Esophagus muscularis mucosa (tissue), 4 donors: Measurements from ENCODE around the gene KSR1. TPM values are rescaled to one million over a fixed set of nuclear protein-coding genes. Genes with fewer than 3 reads are reported as not detected.

Source experiments
- DNase-seq: peaks from one replicate; pipeline ENCODE4 v3.0.0-alpha.2; 2017; ENCODE audit errors: extremely low spot score
- H3K27ac ChIP-seq, 4 donors: fragments of 200-600 bp; sonication (generic); replicated peaks in 1 of 4; 1 replicate in 3 of 4; 2 replicates in 1 of 4; pipeline ENCODE4 v1.5.1; 2016 to 2019; ENCODE audit warnings: mild to moderate bottlenecking in 1 of 4
- H3K27me3 ChIP-seq, 4 donors: fragments of 200-600 bp; sonication (generic); one replicate each; pipeline versions ENCODE4 v1.5.1 to v1.6.0; 2016 to 2019
- H3K36me3 ChIP-seq, 4 donors: fragments of 200-600 bp; sonication (generic); one replicate each; pipeline ENCODE4 v1.5.1; 2016 to 2019
- H3K4me1 ChIP-seq, 4 donors: fragments of 200-600 bp; sonication (generic); one replicate each; pipeline ENCODE4 v1.5.1; 2016 to 2019
- H3K4me3 ChIP-seq, 4 donors: fragments of 200-600 bp; sonication (generic); 1 replicate in 2 of 4; 2 replicates in 2 of 4; pipeline ENCODE4 v1.5.1; 2016 to 2019; ENCODE audit warnings: mild to moderate bottlenecking in 4 of 4, moderate library complexity in 1 of 4
- H3K9me3 ChIP-seq, 4 donors: fragments of 200-600 bp; sonication (generic); 1 replicate in 3 of 4; 2 replicates in 1 of 4; pipeline ENCODE4 v1.5.1; 2016 to 2019
- EP300 ChIP-seq: sonication (generic); formaldehyde crosslinking; IDR thresholded peaks from one replicate; pipeline ENCODE4 v1.6.1; 2017; ENCODE audit warnings: antibody characterized with exemption
- POLR2A ChIP-seq: fragments of 450-650 bp; IDR thresholded peaks from one replicate; pipeline ENCODE4 v1.6.1; 2017; ENCODE audit warnings: antibody characterized with exemption, moderate library complexity, mild to moderate bottlenecking, low read depth
- POLR2AphosphoS5 ChIP-seq, 2 donors: sonication (generic); formaldehyde crosslinking; IDR thresholded peaks; one replicate each; pipeline ENCODE4 v1.6.1; 2017; ENCODE audit warnings: antibody characterized with exemption in 2 of 2
- WGBS: methylation state at CpG from one replicate; pipeline ENCODE4 v1.1.5; 2018; 5-methylcytosine and 5-hydroxymethylcytosine counted together
- intact Hi-C: fragments of 100-400 bp; cut with DNase I; formaldehyde crosslinking; loops from one replicate; pipeline ENCODE4 v1.15.1; 2023
- total RNA-seq, 4 donors: library from RNA; depleted of rRNA; stranded (reverse); fragments of >200 nt; gene quantifications; one replicate each; pipeline versions ENCODE4 v1.1.0 to v1.2.1, GENCODE V29; 2016
- TF ChIP-seq, protein P1 (sequence below), 3 experiments: fragments of 200-600 bp in 2 of 3; fragments of 450-650 bp in 1 of 3; sonication (generic) in 2 of 3; IDR thresholded peaks; one replicate each; pipeline ENCODE4 v1.5.1; 2017 to 2019; ENCODE audit warnings: antibody characterized with exemption in 3 of 3, mild to moderate bottlenecking in 2 of 3, moderate library complexity in 1 of 3

KSR1 gene
- total RNA-seq, 4 donors from 2014 or later, result 13.3 to 18.9 (median 13.7) TPM

GRCh38 chr17:27579897-27580321 is 123.7 kb downstream of the KSR1 start:
- Histone ChIP-seq H3K4me1 (peaks cover 17 to 27% (median 19%) of the 10 kb centered on the region in 4 donors), H3K9me3 (no peaks in the 10 kb centered on the region), H3K27me3 (no peaks in the 10 kb centered on the region), H3K36me3 (peaks cover 3 to 14% (median 9%) of the 10 kb centered on the region in 4 donors), H3K27ac (no peak overlapping the region), H3K4me3 (no peak overlapping the region)
- TF ChIP-seq POLR2AphosphoS5 (IDR thresholded peaks at IDR 0.05), result no peak
- TF ChIP-seq, protein P1, sequence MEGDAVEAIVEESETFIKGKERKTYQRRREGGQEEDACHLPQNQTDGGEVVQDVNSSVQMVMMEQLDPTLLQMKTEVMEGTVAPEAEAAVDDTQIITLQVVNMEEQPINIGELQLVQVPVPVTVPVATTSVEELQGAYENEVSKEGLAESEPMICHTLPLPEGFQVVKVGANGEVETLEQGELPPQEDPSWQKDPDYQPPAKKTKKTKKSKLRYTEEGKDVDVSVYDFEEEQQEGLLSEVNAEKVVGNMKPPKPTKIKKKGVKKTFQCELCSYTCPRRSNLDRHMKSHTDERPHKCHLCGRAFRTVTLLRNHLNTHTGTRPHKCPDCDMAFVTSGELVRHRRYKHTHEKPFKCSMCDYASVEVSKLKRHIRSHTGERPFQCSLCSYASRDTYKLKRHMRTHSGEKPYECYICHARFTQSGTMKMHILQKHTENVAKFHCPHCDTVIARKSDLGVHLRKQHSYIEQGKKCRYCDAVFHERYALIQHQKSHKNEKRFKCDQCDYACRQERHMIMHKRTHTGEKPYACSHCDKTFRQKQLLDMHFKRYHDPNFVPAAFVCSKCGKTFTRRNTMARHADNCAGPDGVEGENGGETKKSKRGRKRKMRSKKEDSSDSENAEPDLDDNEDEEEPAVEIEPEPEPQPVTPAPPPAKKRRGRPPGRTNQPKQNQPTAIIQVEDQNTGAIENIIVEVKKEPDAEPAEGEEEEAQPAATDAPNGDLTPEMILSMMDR (IDR thresholded peaks at IDR 0.05), result no peak
- TF ChIP-seq POLR2A, result no peak
- no peak for TF ChIP-seq EP300
- intact Hi-C loops, result no loop called here
- DNase-seq, result no peak
- 90% methylated on average over 4 of the region's 4 CpGs for WGBS

DNA sequence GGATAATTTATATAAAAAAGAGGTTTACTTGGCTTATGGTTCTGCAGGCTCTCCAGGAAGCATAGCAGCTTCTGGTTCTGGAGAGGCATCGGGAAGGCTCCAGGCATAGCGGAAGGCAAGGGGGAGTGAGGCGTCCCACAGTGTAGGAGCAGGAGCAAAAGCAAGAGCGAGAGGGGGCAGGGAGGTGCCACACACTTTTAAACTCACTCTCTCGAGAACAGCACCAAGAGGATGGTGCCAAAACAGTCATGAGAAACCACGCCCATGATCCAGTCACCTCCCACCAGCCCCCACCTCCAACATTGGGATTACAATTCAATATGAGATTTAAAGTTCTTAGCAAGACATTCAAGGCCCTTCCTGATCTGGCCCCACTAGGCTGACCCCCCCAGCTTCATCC is 124.8 kb downstream of the KSR1 start:
- TF ChIP-seq EP300 (no peak), POLR2A (no peak), POLR2AphosphoS5 (IDR thresholded peaks at IDR 0.05) (no peak)
- TF ChIP-seq, protein P1 (IDR thresholded peaks at IDR 0.05), result no peak
- H3K36me3 ChIP-seq, result peaks cover 7 to 25% (median 19%) of the 10 kb centered on the region in 4 donors
- no peak for DNase-seq
- H3K27me3 ChIP-seq, result no peaks in the 10 kb centered on the region
- H3K9me3 ChIP-seq, result no peaks in the 10 kb centered on the region
- intact Hi-C loops, result no loop called here
- H3K27ac ChIP-seq, result no peak overlapping the region
- H3K4me3 ChIP-seq, result no peak overlapping the region
- H3K4me1 ChIP-seq, result peaks cover 17 to 27% (median 19%) of the 10 kb centered on the region in 4 donors
- whole genome bisulfite sequencing, result 90% methylated on average over 6 of the region's 6 CpGs

GRCh38 chr17:27582696-27583095 is 126.4 kb downstream of the KSR1 start:
- no peak for DNase-seq
- H3K4me1 ChIP-seq, result peaks cover 7 to 13% (median 9%) of the 10 kb centered on the region in 4 donors
- peaks cover 8 to 40% (median 24%) of the 10 kb centered on the region in 4 donors for H3K36me3 ChIP-seq
- H3K27me3 ChIP-seq, result no peaks in the 10 kb centered on the region
- TF ChIP-seq, protein P1 (IDR thresholded peaks at IDR 0.05), result no peak
- TF ChIP-seq EP300, result no peak
- H3K27ac ChIP-seq, result no peak overlapping the region
- intact Hi-C loops, result no loop called here
- no peak overlapping the region for H3K4me3 ChIP-seq
- WGBS, result 94% methylated on average over 3 of the region's 18 CpGs
- no peaks in the 10 kb centered on the region for H3K9me3 ChIP-seq

GRCh38 chr17:27585153-27585681 is 129.0 kb downstream of the KSR1 start:
- TF ChIP-seq POLR2A, result no peak
- TF ChIP-seq EP300, result no peak
- TF ChIP-seq POLR2AphosphoS5 (IDR thresholded peaks at IDR 0.05), result no peak
- TF ChIP-seq, protein P1 (IDR thresholded peaks at IDR 0.05), result no peak
- H3K4me1 ChIP-seq, result no peaks in the 10 kb centered on the region
- DNase-seq, result no peak
- intact Hi-C loops, result no loop called here
- H3K4me3 ChIP-seq, result no peak overlapping the region
- WGBS, result 83% methylated on average over 9 of the region's 9 CpGs
- H3K9me3 ChIP-seq, result no peaks in the 10 kb centered on the region
- no peaks in the 10 kb centered on the region for H3K27me3 ChIP-seq
- H3K36me3 ChIP-seq, result peaks cover 8 to 61% (median 37%) of the 10 kb centered on the region in 4 donors
- H3K27ac ChIP-seq, result no peak overlapping the region

GRCh38 chr17:27585792-27586191 is 129.5 kb downstream of the KSR1 start:
- H3K4me3 ChIP-seq, result no peak overlapping the region
- H3K27ac ChIP-seq, result no peak overlapping the region
- H3K36me3 ChIP-seq, result peaks cover 8 to 67% (median 39%) of the 10 kb centered on the region in 4 donors
- H3K4me1 ChIP-seq, result no peaks in the 10 kb centered on the region
- intact Hi-C loops, result no loop called here
- 100% methylated on average over 2 of the region's 5 CpGs for WGBS
- no peaks in the 10 kb centered on the region for H3K27me3 ChIP-seq
- no peak for DNase-seq
- no peaks in the 10 kb centered on the region for H3K9me3 ChIP-seq
- TF ChIP-seq EP300 (no peak), POLR2AphosphoS5 (IDR thresholded peaks at IDR 0.05) (no peak), POLR2A (no peak)
- TF ChIP-seq, protein P1 (IDR thresholded peaks at IDR 0.05), result no peak
